ENCODE measurements around the gene SPDYE1.
A peak's percentile ranks its signal among the peaks of the same experiment; 100 is the strongest.
"Not testable (repeated sequence)": the region's sequence is repeated elsewhere in the genome, so short reads cannot be mapped to it uniquely, and the experiment has no call there.

SPDYE1 gene

DNA sequence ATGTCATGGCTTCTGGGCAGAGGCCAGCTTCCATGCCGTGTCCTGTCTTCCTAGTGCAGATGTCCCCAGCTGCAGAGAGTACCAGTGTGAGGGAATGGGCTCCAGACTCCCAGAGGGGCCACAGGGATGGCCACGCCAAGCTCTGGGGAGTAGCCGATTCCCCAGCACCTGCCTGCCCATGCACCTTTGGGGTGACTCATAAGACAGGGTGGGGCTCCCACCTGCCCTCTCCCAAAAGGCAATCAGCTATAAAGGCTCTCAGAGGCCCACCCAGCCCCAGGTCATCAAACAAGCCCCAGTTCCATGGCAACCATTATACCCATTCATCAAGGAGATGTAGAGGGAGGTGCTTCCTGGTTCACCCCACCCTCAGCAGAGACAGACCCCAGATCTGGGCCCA lies at the start of gene SPDYE1:
SPDYE1 (plus strand) TSS at position 366 of the 400 bp plus-strand sequence. CDS start 2,053 bp downstream, outside the sequence.
- not testable (repeated sequence) for DNase-seq

- no peak for DNase-seq
- no peak for TF ChIP-seq POLR2A (IDR thresholded peaks at IDR 0.05; ENCODE audit: low read length)
- no peak for TF ChIP-seq GATA1 (IDR thresholded peaks at IDR 0.05; ENCODE audit: low read depth, low read length)
Observed at GRCh38 chr7:43952028-43952427, 45.7 kb upstream of the SPDYE1 start.

DNA sequence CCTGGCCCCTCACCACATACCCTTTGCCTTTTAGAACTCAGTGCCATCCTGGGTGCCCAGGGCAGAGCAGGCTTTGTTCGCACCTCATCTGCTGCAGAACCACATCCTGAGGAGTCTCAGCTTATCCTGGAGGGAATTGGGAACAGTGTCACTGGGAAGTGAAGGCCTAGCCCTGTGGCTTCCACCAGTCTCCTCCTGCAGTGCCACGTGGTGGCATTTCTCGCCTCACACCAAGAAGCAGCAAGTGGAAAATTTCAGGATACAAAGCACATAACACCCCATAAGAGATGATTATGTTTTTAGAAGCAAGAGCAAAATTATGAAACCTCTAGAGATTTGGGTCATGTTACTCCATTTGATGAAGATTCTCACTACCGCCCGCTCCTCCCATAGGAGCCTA lies 44.6 kb upstream of the SPDYE1 start:
- no peak for TF ChIP-seq GATA1 (IDR thresholded peaks at IDR 0.05; ENCODE audit: low read depth, low read length)
- TF ChIP-seq POLR2A (IDR thresholded peaks at IDR 0.05; ENCODE audit: low read length): no peak
- DNase-seq: no peak

DNA sequence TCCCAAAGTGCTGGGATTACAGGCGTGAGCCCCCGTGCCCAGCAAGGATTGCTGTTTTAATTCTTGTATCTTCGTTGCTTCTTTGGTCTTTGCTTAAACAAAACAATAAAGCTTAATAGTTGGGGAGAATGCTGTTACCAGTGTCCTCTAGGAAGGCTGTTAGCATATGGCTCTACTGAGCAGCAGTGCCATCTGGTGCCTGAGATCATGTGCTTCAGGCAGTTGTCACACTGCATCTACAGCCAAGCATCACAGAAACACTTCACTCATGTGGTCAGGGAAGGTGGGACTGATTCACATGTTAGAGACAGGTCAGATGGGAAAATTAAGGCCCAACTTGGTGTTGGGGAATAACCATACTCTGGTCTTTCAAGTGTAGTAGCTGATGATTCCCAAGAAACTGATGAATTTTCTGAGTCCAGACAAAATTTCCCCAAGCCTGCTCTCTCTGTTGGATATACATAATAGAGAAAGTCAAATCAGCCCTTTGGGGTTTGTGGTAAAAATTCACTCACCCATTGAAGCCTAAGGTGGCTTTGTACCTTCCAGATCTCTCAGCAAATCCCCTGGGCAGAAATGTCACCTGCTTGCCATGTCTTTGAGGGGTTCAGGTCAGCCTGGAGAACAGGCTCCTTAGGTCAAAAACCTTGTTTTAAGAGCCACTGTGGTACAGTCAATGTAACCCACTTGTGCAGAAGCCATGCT lies 43.0 kb upstream of the SPDYE1 start:
- peak; percentile 54 to 57 for DNase-seq
- TF ChIP-seq POLR2A (IDR thresholded peaks at IDR 0.05; ENCODE audit: low read length) (no peak), GATA1 (IDR thresholded peaks at IDR 0.05; ENCODE audit: low read depth, low read length) (no peak)

DNA sequence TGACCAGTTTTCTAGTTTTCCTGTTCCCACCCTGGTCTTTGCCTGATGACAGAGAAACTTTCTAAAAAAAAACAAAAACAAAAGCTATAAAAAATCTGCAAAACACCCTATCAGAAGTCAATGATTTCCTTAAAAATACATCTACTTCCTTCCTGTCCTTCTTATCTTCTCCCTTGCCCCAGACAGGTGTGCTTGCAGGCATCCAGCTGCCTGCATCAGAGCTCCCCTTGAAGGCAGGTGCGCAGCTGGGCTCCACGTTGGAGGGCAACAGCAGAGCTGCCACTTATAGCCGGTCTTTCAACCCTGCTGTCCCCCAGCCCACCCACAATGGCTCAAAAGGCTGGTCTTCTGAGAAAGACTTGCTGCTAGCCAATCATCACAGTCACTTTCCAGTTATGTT lies 41.7 kb upstream of the SPDYE1 start:
- TF ChIP-seq GATA1 (IDR thresholded peaks at IDR 0.05; ENCODE audit: low read depth, low read length): no peak
- DNase-seq: no peak

GRCh38 chr7:43960933-43961332 lies 36.8 kb upstream of the SPDYE1 start:
- no peak for TF ChIP-seq POLR2A (IDR thresholded peaks at IDR 0.05; ENCODE audit: low read length)
- no peak for TF ChIP-seq GATA1 (IDR thresholded peaks at IDR 0.05; ENCODE audit: low read depth, low read length)

GRCh38 chr7:43966392-43966791 lies 31.3 kb upstream of the SPDYE1 start:
- not testable (repeated sequence) for DNase-seq

More at GRCh38 chr7:43960933-43961332, 36.8 kb upstream of the SPDYE1 start:
- DNase-seq: no peak

DNA sequence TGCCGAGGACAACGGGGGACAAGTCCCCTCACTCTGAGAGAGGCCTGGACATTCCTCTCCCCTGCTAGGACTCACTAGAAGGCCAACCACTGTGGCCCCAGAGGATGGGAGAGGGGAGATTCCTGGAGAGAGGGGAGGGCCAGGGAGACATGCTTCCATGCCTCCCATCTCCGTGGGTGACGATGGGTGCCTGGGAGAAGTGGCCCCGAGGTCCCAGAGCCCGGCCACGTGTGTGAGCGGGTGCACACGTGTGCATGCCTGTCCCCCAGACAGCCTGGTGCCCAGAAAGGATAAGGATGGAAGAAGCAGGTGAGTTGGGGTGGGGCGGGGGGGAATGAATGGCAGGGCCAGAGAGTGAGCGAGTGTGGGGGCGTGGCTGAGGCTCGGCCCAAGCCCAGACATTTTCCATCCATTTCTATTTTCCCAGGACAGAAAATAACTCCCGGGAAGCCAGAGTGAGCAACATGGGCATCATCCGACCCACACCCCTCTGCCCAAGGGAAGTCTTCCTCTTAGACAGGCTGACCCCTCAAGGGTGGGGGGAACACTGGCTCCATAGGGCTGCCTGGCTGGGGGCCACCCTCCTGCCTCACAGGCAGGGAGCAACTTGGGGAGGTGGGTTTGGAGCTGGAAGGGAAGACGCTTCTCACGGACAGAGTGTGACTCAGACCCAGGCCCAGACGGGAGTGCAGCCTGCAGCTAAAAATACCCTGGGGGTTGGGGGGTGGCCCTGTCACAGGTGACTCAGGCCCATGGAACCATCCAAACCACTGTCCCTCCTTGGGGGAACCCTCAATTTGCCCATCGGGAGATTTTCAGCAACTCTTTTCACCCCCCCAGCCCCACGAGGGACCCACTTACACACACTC lies 29.3 kb upstream of the SPDYE1 start:
- DNase-seq: not testable (repeated sequence)

DNA sequence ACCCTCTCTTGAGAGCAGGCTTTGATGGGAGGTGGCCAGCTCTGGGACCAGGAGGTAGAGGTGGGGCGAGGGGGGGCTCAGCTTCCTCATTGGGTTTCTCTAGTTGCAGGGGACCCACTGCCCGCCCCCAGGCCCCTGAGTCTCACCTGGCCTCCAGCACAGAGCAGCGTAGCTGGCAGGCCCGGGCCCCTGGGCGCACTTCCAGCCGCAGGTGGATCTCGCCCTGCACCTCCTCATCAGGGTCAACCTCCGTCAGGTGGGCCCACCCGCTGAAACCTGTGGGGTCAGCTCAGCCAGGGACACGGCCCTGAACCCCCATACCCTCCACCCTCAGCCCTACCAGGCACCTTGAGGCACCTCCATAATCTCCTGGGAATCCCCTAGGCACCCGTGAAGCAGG lies 28.1 kb upstream of the SPDYE1 start:
- not testable (repeated sequence) for DNase-seq

GRCh38 chr7:43970698-43971097 lies 27.0 kb upstream of the SPDYE1 start:
- DNase-seq: not testable (repeated sequence)

DNA sequence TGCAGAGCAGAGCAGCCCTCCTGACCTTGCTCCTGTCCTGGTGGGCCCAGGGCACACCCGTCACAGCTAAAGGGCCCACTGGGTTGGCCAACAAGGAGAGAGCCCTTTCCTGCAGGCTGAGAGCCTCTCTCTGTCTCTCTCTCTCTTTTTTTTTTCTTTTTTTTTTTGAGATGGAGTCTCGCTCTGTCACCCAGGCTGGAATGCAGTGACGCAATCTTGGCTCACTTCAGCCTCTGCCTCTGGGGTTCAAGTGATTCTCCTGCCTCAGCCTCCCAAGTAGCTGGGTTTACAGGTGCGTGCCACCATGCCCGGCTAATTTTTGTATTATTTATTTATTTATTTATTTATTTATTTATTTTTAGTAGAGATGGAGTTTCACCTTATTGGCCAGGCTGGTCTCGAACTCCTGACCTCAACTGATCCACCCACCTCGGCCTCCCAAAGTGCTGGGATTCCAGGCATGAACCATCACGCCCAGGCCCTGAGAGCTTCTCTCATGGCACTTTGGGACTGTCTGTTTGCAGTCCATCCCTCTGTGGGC lies 23.6 kb upstream of the SPDYE1 start:
- not testable (repeated sequence) for DNase-seq

DNA sequence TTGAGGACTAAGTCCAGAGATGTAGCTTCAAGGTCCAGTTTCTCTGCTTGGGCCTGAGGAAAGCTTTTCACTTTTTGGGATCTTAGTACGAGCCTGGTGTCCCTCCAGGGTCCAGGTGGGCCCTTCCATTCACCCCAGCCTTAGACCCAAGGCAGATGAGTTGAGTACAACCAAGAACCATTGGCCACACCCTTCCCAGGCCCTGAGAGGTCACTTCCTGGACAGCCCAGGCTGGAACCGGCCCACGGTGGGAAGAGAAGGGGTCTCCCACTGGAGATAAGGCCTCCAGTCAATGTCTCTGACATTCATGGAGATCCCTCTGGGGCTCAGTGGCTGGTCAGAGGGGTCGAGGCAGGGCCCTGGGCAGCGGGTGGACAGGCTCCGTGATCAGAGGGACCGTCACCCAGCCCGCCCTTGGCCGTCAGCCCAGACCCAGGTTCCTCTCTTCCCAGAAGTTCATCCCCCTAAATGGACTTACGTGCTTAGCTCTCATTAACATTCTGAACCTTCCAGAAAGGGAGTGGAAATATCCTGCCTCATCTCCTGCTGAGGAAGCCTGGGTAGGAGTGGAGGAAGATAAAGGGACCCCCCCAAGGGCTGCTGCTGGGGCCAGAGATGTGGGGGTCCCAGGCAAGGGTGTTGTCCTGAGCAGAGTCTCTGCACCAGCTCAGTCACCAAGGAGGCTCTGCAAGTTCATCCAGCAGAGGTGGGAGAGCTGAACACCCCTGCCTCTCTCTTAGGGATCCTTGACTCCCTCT lies 22.8 kb upstream of the SPDYE1 start:
- DNase-seq: not testable (repeated sequence)

- TF ChIP-seq GATA1 (IDR thresholded peaks at IDR 0.05; ENCODE audit: low read depth, low read length): no peak
- no peak for TF ChIP-seq POLR2A (IDR thresholded peaks at IDR 0.05; ENCODE audit: low read length)
- no peak for DNase-seq
Observed at GRCh38 chr7:43977525-43977924, 20.2 kb upstream of the SPDYE1 start.

DNA sequence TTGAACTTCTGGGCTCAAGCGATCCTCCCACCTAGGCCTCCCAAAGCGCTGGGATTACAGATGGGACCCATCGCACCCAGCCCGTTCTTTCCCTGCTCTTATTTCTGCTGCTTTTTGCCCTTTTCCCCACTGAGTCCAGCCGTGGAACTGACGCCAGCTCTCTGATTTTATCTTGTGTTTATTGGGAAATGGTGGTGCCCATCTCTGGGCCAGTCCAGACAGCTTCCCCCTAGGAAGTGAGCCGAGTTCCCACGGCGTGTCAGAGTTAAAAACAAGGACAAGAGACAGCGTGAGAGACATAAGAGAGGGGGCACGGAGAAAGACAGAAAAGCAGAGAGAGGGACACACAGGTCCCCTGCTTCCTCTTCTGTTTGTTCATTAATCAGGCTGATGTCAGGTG lies 19.6 kb upstream of the SPDYE1 start:
- DNase-seq: not testable (repeated sequence)

- not testable (repeated sequence) for DNase-seq
Observed at GRCh38 chr7:43982848-43983247, 14.8 kb upstream of the SPDYE1 start.

DNA sequence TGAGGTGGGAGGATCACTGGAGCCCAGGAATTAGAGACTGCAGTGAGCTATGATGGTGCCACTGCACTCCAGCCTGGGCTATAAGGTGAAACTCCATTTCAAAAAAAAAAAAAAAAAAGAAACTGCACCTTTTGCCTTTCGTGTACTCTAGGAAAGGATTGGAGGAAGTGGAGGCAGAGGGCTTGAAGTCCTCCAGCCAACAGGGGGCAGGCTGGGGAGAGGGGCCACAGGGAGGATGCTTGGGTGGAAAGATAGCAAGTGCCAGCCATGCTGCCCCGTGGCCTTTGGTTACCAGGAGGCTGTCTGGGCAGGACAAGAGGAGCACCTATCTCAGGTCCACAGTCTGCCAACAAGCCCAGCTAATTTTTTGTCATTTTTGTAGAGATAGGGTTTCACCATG lies 14.0 kb upstream of the SPDYE1 start:
- not testable (repeated sequence) for DNase-seq

DNA sequence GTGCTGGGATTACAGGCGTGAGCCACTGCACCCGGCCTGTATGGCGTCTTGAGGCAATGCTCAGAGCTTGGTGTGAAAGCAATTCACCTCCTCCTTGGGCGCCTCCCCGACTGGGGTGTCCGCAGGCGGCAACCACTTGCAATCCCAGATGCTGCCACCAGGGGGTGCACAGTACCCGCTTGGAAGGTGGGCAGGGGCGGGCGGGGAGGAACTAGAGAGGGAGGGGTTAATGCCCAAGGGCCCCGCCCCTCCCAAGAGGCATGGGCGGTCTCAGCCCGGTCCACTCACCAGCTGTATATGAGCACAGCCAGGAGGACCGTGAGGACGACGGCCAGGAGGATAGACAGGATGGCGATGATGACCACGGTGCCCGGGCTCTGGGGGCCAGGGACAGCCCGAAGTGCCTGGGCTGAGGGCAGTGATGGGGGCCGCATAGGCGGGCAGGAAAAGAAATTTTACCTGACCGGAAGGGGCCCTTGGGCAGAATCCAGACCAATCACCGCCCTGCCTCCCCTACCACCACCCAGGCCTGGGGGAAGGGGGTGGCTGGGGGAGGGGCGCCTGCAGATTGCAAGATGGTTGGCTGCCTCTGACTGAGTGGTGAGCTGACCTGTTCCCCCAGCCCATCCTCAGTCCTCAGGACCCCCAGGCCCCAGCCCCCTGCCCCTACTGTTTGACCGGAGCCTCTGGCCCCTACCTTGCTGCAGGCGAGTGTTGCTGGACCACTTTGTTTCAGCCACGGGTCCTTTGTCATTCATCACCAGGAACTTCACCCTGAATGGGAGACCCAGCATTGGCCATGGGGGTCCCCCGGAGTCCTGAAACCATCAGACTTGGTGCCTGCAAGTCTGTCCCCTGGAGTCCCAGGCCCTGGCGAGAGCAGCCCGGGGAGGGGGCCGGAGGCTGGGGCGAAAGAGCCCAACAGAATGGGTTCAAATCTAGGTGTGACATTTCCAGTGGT lies 11.5 kb upstream of the SPDYE1 start:
- peak; percentile 79 to 88 for DNase-seq

DNA sequence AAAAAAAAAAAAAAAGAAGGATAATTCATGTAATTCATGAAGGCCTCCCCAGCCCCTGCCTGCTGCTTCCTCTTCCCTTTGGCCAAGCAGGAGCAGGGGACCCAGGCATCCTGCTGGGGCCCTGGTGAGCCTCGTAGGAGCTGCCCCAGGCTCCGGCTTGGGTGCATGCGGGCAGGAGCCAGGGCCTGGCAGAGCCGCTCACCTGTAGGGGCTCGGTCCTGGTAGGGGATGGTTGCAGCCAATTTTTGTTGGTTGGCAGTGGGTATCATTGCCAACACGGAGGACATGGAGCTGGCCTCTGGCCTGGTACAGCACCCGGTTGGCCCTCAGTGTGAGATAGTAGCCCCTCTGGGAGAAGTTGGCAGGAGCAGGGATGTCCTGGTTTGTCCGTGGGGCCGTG lies 10.2 kb upstream of the SPDYE1 start:
- DNase-seq: not testable (repeated sequence)

DNA sequence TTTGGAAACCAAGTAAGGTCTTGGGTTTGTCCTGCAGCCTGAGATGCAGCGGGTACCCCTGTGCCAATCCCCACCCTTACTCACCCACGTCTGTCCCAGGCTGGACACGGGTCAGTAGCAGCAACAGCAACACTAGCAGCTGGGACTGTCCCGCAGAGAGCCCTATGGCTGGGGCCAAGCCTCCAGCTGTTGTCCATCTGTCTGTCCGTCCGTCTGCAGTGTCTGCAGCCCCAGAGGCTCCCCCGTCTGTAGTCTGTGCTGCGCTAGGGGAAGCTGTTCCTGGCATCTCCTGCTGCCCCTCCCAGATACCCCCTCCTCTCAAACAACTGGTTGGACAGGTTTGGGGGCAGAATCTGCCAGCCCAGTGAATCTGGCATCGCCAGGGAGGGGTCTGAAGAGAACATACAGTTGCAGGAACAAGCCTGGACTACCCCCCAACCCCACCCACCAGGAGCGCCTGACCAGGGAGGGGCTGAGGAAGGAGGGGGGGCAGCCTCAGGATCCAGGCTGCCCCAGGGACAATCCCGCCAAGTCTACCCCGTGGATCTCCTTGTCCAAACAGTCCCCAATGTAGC lies 7.6 kb upstream of the SPDYE1 start:
- DNase-seq: not testable (repeated sequence)
